Erythroblast (primary cell): ENCODE results near the gene VAV2.

Experiments
- GATA1 ChIP-seq: IDR thresholded peaks from 2 replicates; pipeline ENCODE4 v1.6.1; 2011; ENCODE audit warnings: low read depth, mild to moderate bottlenecking, control low read depth, low read length, moderate library complexity
- POLR2A ChIP-seq: IDR thresholded peaks from 2 replicates; pipeline ENCODE4 v1.6.1; 2011; ENCODE audit warnings: mild to moderate bottlenecking, low read length

GRCh38 chr9:133845440-133845839, 146.7 kb downstream of the VAV2 start:
- TF ChIP-seq POLR2A (no peak), GATA1 (no peak)
